Endodermal cell (in vitro differentiated cells): ENCODE measurements around the gene CARS1. TPM values are rescaled to one million over a fixed set of nuclear protein-coding genes. Genes with fewer than 3 reads are reported as not detected.

Experiments used
- DNase-seq: peaks from one replicate; pipeline ENCODE4 v3.0.0-alpha.2; 2017
- H3K27ac ChIP-seq: 2 replicates; pipeline ENCODE4 v1.5.1; 2013; ENCODE audit warnings: mild to moderate bottlenecking, low read depth, low read length, moderate library complexity
- H3K27me3 ChIP-seq: 2 replicates; pipeline ENCODE4 v1.6.1; 2013; ENCODE audit warnings: mild to moderate bottlenecking, low read length, moderate library complexity; ENCODE audit not compliant: insufficient read depth, control insufficient read depth, poor library complexity, severe bottlenecking
- H3K36me3 ChIP-seq: 2 replicates; pipeline ENCODE4 v1.7.0; 2013; ENCODE audit warnings: mild to moderate bottlenecking, low read length, moderate library complexity; ENCODE audit not compliant: control insufficient read depth, insufficient read depth
- H3K4me1 ChIP-seq: one replicate; pipeline ENCODE4 v1.7.0; 2013; ENCODE audit warnings: low read length; ENCODE audit not compliant: control insufficient read depth, insufficient read depth
- H3K4me3 ChIP-seq: 2 replicates; pipeline ENCODE4 v1.5.1; 2013; ENCODE audit warnings: mild to moderate bottlenecking, low read length, moderate library complexity
- H3K9ac ChIP-seq: 2 replicates; pipeline ENCODE4 v1.6.1; 2013; ENCODE audit warnings: mild to moderate bottlenecking, low read length, moderate library complexity; ENCODE audit not compliant: poor library complexity, severe bottlenecking; ENCODE audit errors: extremely low read depth
- H3K9me3 ChIP-seq: 2 replicates; pipeline ENCODE4 v1.6.1; 2013; ENCODE audit warnings: mild to moderate bottlenecking, low read length, moderate library complexity; ENCODE audit not compliant: control insufficient read depth
- H3K27ac Mint-ChIP-seq: 2 replicates; pipeline ENCODE4 v1.8.0; 2020; ENCODE audit warnings: mixed read lengths
- H3K27me3 Mint-ChIP-seq: 2 replicates; pipeline ENCODE4 v1.8.0; 2021; ENCODE audit warnings: mild to moderate bottlenecking, mixed read lengths; ENCODE audit not compliant: insufficient read depth
- H3K36me3 Mint-ChIP-seq: 2 replicates; pipeline ENCODE4 v1.8.0; 2020; ENCODE audit warnings: low read depth, mixed read lengths
- H3K4me1 Mint-ChIP-seq: 2 replicates; pipeline ENCODE4 v1.8.0; 2020; ENCODE audit warnings: mixed read lengths
- H3K4me3 Mint-ChIP-seq: 2 replicates; pipeline ENCODE4 v1.8.0; 2020; ENCODE audit warnings: mild to moderate bottlenecking, moderate library complexity, mixed read lengths
- H3K9me3 Mint-ChIP-seq: 2 replicates; pipeline ENCODE4 v1.8.0; 2020; ENCODE audit warnings: mild to moderate bottlenecking, mixed read lengths
- WGBS, 2 experiments: methylation state at CpG; one replicate each; pipeline versions ENCODE4 v1.1.5 to v1.1.7; 2013; ENCODE audit warnings: missing lambda C conversion rate in 2 of 2, mixed read lengths in 1 of 2; ENCODE audit not compliant: insufficient coverage in 1 of 2, insufficient read length in 1 of 2; 5-methylcytosine and 5-hydroxymethylcytosine counted together
- total RNA-seq, 2 donors: library from RNA; stranded (reverse); fragmentation: NEBNext Ultra II Directional in 1 of 2; extraction: Animal tissue kit (Norgen Biotek cat#: 25700) in 1 of 2; gene quantifications; 2 replicates in 1 of 2; 3 replicates in 1 of 2; pipeline ENCODE4 v1.2.1, GENCODE V29; 2021
- TF ChIP-seq, protein P1 (sequence below): fragments of 200-600 bp; sonication (generic); conservative IDR thresholded peaks from 2 replicates; pipeline ENCODE4 v1.5.0; 2021; ENCODE audit warnings: antibody characterized with exemption, mild to moderate bottlenecking

CARS1 gene
- total RNA-seq, 2 donors from 2014 or later = 48.0 to 52.8 TPM

- no peak overlapping the region for H3K4me3 ChIP-seq
- H3K36me3 ChIP-seq = peaks cover 80% of the 10 kb centered on the region
- H3K9ac ChIP-seq = no peak overlapping the region
- no peak for DNase-seq
- TF ChIP-seq, protein P1, sequence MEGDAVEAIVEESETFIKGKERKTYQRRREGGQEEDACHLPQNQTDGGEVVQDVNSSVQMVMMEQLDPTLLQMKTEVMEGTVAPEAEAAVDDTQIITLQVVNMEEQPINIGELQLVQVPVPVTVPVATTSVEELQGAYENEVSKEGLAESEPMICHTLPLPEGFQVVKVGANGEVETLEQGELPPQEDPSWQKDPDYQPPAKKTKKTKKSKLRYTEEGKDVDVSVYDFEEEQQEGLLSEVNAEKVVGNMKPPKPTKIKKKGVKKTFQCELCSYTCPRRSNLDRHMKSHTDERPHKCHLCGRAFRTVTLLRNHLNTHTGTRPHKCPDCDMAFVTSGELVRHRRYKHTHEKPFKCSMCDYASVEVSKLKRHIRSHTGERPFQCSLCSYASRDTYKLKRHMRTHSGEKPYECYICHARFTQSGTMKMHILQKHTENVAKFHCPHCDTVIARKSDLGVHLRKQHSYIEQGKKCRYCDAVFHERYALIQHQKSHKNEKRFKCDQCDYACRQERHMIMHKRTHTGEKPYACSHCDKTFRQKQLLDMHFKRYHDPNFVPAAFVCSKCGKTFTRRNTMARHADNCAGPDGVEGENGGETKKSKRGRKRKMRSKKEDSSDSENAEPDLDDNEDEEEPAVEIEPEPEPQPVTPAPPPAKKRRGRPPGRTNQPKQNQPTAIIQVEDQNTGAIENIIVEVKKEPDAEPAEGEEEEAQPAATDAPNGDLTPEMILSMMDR = no peak
- H3K27me3 ChIP-seq = no peaks in the 10 kb centered on the region
- H3K9me3 ChIP-seq = no peaks in the 10 kb centered on the region
- 98 to 100% methylated on average over 1 to 5 of the region's 5 CpGs for WGBS, 2 experiments
- H3K9me3 Mint-ChIP-seq = no peaks in the 10 kb centered on the region
- no peaks in the 10 kb centered on the region for H3K27me3 Mint-ChIP-seq
- no peak overlapping the region for H3K27ac ChIP-seq
- H3K27ac Mint-ChIP-seq = no peak overlapping the region
- no peaks in the 10 kb centered on the region for H3K4me1 ChIP-seq
- no peaks in the 10 kb centered on the region for H3K4me1 Mint-ChIP-seq
- no peak overlapping the region for H3K4me3 Mint-ChIP-seq
- peaks cover 71% of the 10 kb centered on the region for H3K36me3 Mint-ChIP-seq
Measured at GRCh38 chr11:3036419-3036818, 20.8 kb downstream of the CARS1 start.

DNA sequence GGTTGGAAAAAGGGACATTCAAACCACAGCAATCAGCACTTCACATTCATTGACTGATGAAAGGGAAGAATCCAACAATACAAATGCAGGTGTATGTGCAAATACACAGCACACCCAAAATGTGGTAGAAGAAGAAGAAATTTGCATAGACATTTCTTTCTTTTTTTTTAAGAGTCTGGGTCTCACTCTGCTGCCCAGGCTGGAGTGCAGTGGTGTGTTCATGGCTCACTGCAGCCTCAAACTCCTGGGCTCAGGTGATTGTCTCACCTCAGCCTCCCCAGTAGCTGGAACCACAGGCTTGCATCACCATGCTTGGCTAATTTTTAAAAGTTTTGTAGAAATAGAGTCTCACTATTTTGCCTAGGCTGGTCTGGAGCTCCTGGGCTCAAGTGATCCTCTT, 21.9 kb downstream of the CARS1 start:
- TF ChIP-seq, protein P1 = no peak
- DNase-seq = no peak
- H3K27ac Mint-ChIP-seq = no peak overlapping the region
- Histone ChIP-seq H3K36me3 (peaks cover 80% of the 10 kb centered on the region), H3K9me3 (no peaks in the 10 kb centered on the region), H3K27me3 (no peaks in the 10 kb centered on the region), H3K9ac (no peak overlapping the region), H3K4me3 (no peak overlapping the region), H3K27ac (no peak overlapping the region), H3K4me1 (no peaks in the 10 kb centered on the region)
- no peak overlapping the region for H3K4me3 Mint-ChIP-seq
- no peaks in the 10 kb centered on the region for H3K27me3 Mint-ChIP-seq
- no peaks in the 10 kb centered on the region for H3K4me1 Mint-ChIP-seq
- H3K36me3 Mint-ChIP-seq = peaks cover 76% of the 10 kb centered on the region
- H3K9me3 Mint-ChIP-seq = no peaks in the 10 kb centered on the region

DNA sequence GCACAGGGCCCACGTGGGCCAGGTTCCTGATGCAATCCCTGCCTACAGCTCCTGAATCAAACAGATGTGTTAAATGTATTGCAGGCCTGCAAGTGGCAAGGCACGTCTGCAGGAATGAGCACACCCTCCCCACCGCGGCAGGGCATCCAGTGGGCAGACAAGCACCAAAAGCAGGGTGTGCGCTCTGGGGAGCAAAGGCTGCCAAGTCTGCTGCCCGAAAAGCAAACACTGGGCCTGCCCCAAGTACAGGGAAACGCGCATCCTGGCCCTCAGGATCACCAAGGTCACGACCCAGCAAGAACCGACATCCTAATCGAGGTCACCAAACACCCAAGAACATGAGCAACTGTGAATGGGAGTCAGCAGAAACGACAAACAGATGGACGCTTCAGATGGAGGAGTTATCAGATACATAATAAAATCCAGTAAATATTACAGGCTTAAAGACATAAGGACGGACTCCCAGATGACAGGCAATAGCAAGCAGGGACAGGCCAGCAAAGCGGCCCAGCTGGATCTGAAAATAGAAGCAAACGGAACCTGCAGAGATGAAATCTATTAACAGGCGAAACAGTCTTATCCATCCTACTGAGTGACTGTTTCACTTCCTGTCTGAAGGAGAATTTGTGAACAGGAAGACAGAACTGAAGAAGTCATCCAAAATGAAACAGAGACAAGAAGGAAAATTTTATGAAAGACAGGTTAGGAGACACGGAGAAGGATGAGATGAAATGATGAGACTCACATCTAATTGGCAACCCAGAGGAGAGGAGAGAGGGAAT, 26.7 kb downstream of the CARS1 start:
- TF ChIP-seq, protein P1 = no peak
- Histone ChIP-seq H3K27ac (no peak overlapping the region), H3K9ac (no peak overlapping the region), H3K4me1 (no peaks in the 10 kb centered on the region), H3K27me3 (no peaks in the 10 kb centered on the region), H3K9me3 (no peaks in the 10 kb centered on the region), H3K36me3 (peaks cover 71% of the 10 kb centered on the region), H3K4me3 (no peak overlapping the region)
- 96% methylated on average over 16 to 18 of the region's 18 CpGs for WGBS, 2 experiments
- Mint-ChIP-seq H3K27me3 (no peaks in the 10 kb centered on the region), H3K36me3 (peaks cover 74% of the 10 kb centered on the region), H3K4me3 (no peak overlapping the region), H3K27ac (no peak overlapping the region), H3K4me1 (no peaks in the 10 kb centered on the region), H3K9me3 (no peaks in the 10 kb centered on the region)
- DNase-seq = no peak
